GM23338 (cell line): ENCODE results near the gene KRT6A. TPM values are rescaled to one million over a fixed set of nuclear protein-coding genes. Genes with fewer than 3 reads are reported as not detected.

ENCODE experiments used
- ATAC-seq: fragments of 200-7000 bp; cut with Tn5 transposase; 3 replicates; pipeline ENCODE4 v1.9.1; 2020
- DNase-seq: peaks from one replicate; pipeline ENCODE4 v3.0.0-alpha.2; 2015; ENCODE audit warnings: low spot score
- H2AFZ ChIP-seq: fragments of 200-600 bp; sonication (generic); 2 replicates; pipeline ENCODE4 v1.8.0; 2016; ENCODE audit warnings: antibody characterized with exemption, mild to moderate bottlenecking, moderate library complexity
- H3F3A ChIP-seq: fragments of 200-600 bp; sonication (generic); replicated peaks from 2 replicates; pipeline ENCODE4 v1.8.0; 2017; ENCODE audit warnings: antibody characterized with exemption, mixed run types, low read depth
- H3K27ac ChIP-seq: fragments of 200-600 bp; sonication (generic); 2 replicates; pipeline ENCODE4 v1.6.1; 2016; ENCODE audit warnings: low read depth
- H3K27me3 ChIP-seq: fragments of 200-600 bp; sonication (generic); 2 replicates; pipeline ENCODE4 v1.8.0; 2016; ENCODE audit warnings: mild to moderate bottlenecking, mixed run types, moderate library complexity; ENCODE audit not compliant: insufficient read depth
- H3K36me3 ChIP-seq: fragments of 200-600 bp; sonication (generic); 2 replicates; pipeline ENCODE4 v1.8.0; 2016; ENCODE audit warnings: mild to moderate bottlenecking; ENCODE audit not compliant: insufficient read depth
- H3K4me1 ChIP-seq: fragments of 200-600 bp; sonication (generic); 2 replicates; pipeline ENCODE4 v1.8.0; 2016; ENCODE audit warnings: mild to moderate bottlenecking, moderate library complexity; ENCODE audit not compliant: insufficient read depth
- H3K4me2 ChIP-seq: fragments of 200-600 bp; sonication (generic); 2 replicates; pipeline ENCODE4 v1.7.1; 2017; ENCODE audit warnings: mixed run types
- H3K4me3 ChIP-seq: fragments of 200-600 bp; sonication (generic); 2 replicates; pipeline ENCODE4 v1.6.1; 2016; ENCODE audit warnings: mixed run types
- H3K79me2 ChIP-seq: fragments of 200-600 bp; sonication (generic); replicated peaks from 2 replicates; pipeline ENCODE4 v1.8.0; 2017; ENCODE audit warnings: mild to moderate bottlenecking; ENCODE audit not compliant: insufficient read depth
- H3K9me2 ChIP-seq: fragments of 200-600 bp; sonication (generic); 2 replicates; pipeline ENCODE4 v1.8.0; 2017; ENCODE audit not compliant: insufficient read depth
- H4K20me1 ChIP-seq: fragments of 200-600 bp; sonication (generic); replicated peaks from 2 replicates; pipeline ENCODE4 v1.8.0; 2017; ENCODE audit warnings: mild to moderate bottlenecking; ENCODE audit not compliant: insufficient read depth
- H3K27ac Mint-ChIP-seq: 2 replicates; pipeline ENCODE4 v1.8.0; 2020; ENCODE audit warnings: inconsistent platforms, mild to moderate bottlenecking, moderate library complexity, mixed read lengths
- H3K27me3 Mint-ChIP-seq: 3 replicates; pipeline ENCODE4 v1.8.0; 2022; ENCODE audit warnings: low read depth, mild to moderate bottlenecking, moderate library complexity, mixed read lengths, inconsistent platforms; ENCODE audit not compliant: insufficient read depth, poor library complexity
- H3K36me3 Mint-ChIP-seq: 3 replicates; pipeline ENCODE4 v1.8.0; 2021; ENCODE audit warnings: low read depth, mild to moderate bottlenecking, inconsistent platforms, moderate library complexity, mixed read lengths
- H3K4me1 Mint-ChIP-seq: 3 replicates; pipeline ENCODE4 v1.8.0; 2020; ENCODE audit warnings: mild to moderate bottlenecking, inconsistent platforms, mixed read lengths
- H3K4me3 Mint-ChIP-seq: 3 replicates; pipeline ENCODE4 v1.8.0; 2021; ENCODE audit warnings: moderate library complexity, mild to moderate bottlenecking, inconsistent platforms, mixed read lengths
- H3K9me3 Mint-ChIP-seq: 3 replicates; pipeline ENCODE4 v1.8.0; 2020; ENCODE audit warnings: moderate library complexity, mild to moderate bottlenecking, inconsistent platforms, mixed read lengths
- CREB1 ChIP-seq: fragments of 250-450 bp; sonication (Bioruptor Pico); IDR thresholded peaks from 2 replicates; pipeline ENCODE4 v1.5.0; 2020; ENCODE audit warnings: low read depth, mild to moderate bottlenecking, moderate library complexity
- CTCF ChIP-seq, 2 experiments: fragments of 200-600 bp in 1 of 2; sonication (generic) in 1 of 2; conservative IDR thresholded peaks; 2 replicates each; pipeline versions ENCODE4 v1.5.1 to v1.6.1; 2016 to 2017; ENCODE audit warnings: antibody characterized with exemption in 2 of 2, low read depth in 2 of 2, mild to moderate bottlenecking in 2 of 2, moderate library complexity in 1 of 2
- ETS1 ChIP-seq: IDR thresholded peaks from 2 replicates; pipeline ENCODE4 v1.6.1; 2016; ENCODE audit warnings: antibody characterized with exemption
- EZH2 ChIP-seq: fragments of 200-600 bp; sonication (generic); IDR thresholded peaks from one replicate; pipeline ENCODE4 v1.8.0; 2017; ENCODE audit warnings: antibody characterized with exemption, mild to moderate bottlenecking, low read depth; ENCODE audit not compliant: unreplicated experiment
- EZH2phosphoT487 ChIP-seq: fragments of 200-600 bp; sonication (generic); IDR thresholded peaks from one replicate; pipeline ENCODE4 v1.8.1; 2018; ENCODE audit warnings: antibody characterized with exemption; ENCODE audit not compliant: unreplicated experiment
- JUNB ChIP-seq: IDR thresholded peaks from one replicate; pipeline ENCODE4 v1.6.1; 2016; ENCODE audit warnings: antibody characterized with exemption; ENCODE audit not compliant: unreplicated experiment
- NANOG ChIP-seq: IDR thresholded peaks from 2 replicates; pipeline ENCODE4 v1.6.1; 2016; ENCODE audit warnings: antibody characterized with exemption, borderline replicate concordance
- POLR2AphosphoS5 ChIP-seq: IDR thresholded peaks from 2 replicates; pipeline ENCODE4 v1.6.1; 2016; ENCODE audit warnings: antibody characterized with exemption, low read depth
- REST ChIP-seq: IDR thresholded peaks from one replicate; pipeline ENCODE4 v1.6.1; 2018; ENCODE audit warnings: antibody characterized with exemption; ENCODE audit not compliant: unreplicated experiment
- STAT1 ChIP-seq: IDR thresholded peaks from one replicate; pipeline ENCODE4 v1.6.1; 2016; ENCODE audit warnings: antibody characterized with exemption; ENCODE audit not compliant: unreplicated experiment
- ZNF114 ChIP-seq: fragments of 250-450 bp; sonication (Bioruptor Pico); IDR thresholded peaks from 2 replicates; pipeline ENCODE4 v1.5.0; 2020; ENCODE audit warnings: mild to moderate bottlenecking, moderate library complexity
- ZNF331 ChIP-seq: fragments of 250-450 bp; sonication (Bioruptor Pico); IDR thresholded peaks from 2 replicates; pipeline ENCODE4 v1.5.0; 2020; ENCODE audit warnings: low read depth, mild to moderate bottlenecking, moderate library complexity
- ZNF462 ChIP-seq: fragments of 250-450 bp; sonication (Bioruptor Pico); IDR thresholded peaks from 2 replicates; pipeline ENCODE4 v1.5.0; 2020; ENCODE audit warnings: mild to moderate bottlenecking, moderate library complexity
- polyA plus RNA-seq: library from polyadenylated mRNA; unstranded; fragments of >200 nt; fragmentation: Nextera tagmentation; extraction: Ambion mirVana; gene quantifications from 2 replicates; pipeline ENCODE4 v1.2.1, GENCODE V29; 2016
- total RNA-seq: library from RNA; depleted of rRNA; stranded (reverse); fragments of >200 nt; shearing (Covaris generic); gene quantifications from 2 replicates; pipeline ENCODE4 v1.2.3, GENCODE V29; 2014

The KRT6A gene
- total and polyA plus RNA-seq, 2 experiments from 2014 or later, result not detected

GRCh38 chr12:52469853-52470252 is 23.2 kb downstream of the KRT6A start:
- no peak for ATAC-seq

More at GRCh38 chr12:52469853-52470252, 23.2 kb downstream of the KRT6A start:
- H3K4me3 Mint-ChIP-seq, result no peak overlapping the region
- no peaks in the 10 kb centered on the region for H3K27me3 ChIP-seq
- no peak overlapping the region for H3K27ac Mint-ChIP-seq
- H3K9me3 Mint-ChIP-seq, result peaks cover 16% of the 10 kb centered on the region; the same call in 2 of the 3 replicates
- H3K9me2 ChIP-seq, result no peaks in the 10 kb centered on the region
- no peaks in the 10 kb centered on the region for H3K4me1 ChIP-seq
- H3K4me3 ChIP-seq, result no peak overlapping the region
- TF ChIP-seq POLR2AphosphoS5 (no peak), JUNB (no peak), CREB1 (CRISPR knock-in tag) (no peak), EZH2 (no peak), STAT1 (no peak), REST (no peak), EZH2phosphoT487 (no peak), ZNF331 (no peak), ETS1 (no peak), NANOG (no peak), CTCF (conservative IDR thresholded peaks at IDR 0.05; ENCODE audit: low read depth in 2 of 2) (no peak), ZNF114 (CRISPR knock-in tag) (no peak), ZNF462 (no peak)
- H3K4me1 Mint-ChIP-seq, result no peaks in the 10 kb centered on the region; the same call in 2 of the 3 replicates
- H2AFZ ChIP-seq, result no peak overlapping the region
- H3F3A ChIP-seq, result no peaks in the 10 kb centered on the region
- no peak overlapping the region for H3K27ac ChIP-seq
- H3K36me3 ChIP-seq, result no peaks in the 10 kb centered on the region
- no peak for DNase-seq
- H3K36me3 Mint-ChIP-seq, result no peaks in the 10 kb centered on the region; the same call in 2 of the 3 replicates
- no peaks in the 10 kb centered on the region for H3K27me3 Mint-ChIP-seq
- no peak overlapping the region for H3K4me2 ChIP-seq
- H3K79me2 ChIP-seq, result no peaks in the 10 kb centered on the region
- H4K20me1 ChIP-seq, result no peaks in the 10 kb centered on the region
